Measurements from ENCODE around the gene KIF22. TPM values are rescaled to one million over a fixed set of nuclear protein-coding genes. Genes with fewer than 3 reads are reported as not detected.

Gene KIF22
- total RNA-seq, 1 experiment from 2014 or later = 137 TPM

Other genes starting within 250 kb of the KIF22 start
- gene SPN, start 127.5 kb upstream of the KIF22 start, total RNA-seq (2014; rRNA removed; shearing (Covaris generic)) = not detected in 2 replicates
- 0.13 and 1.9 TPM in 2 replicates for gene QPRT, start 111.6 kb upstream of the KIF22 start, total RNA-seq (2014; rRNA removed; shearing (Covaris generic))
- not detected in 2 replicates for gene C16orf54, start 44.8 kb upstream of the KIF22 start, total RNA-seq (2014; rRNA removed; shearing (Covaris generic))
- not detected in 2 replicates for gene ZG16, start 12.5 kb upstream of the KIF22 start, total RNA-seq (2014; rRNA removed; shearing (Covaris generic))
- 237 and 331 TPM in 2 replicates for gene MAZ, start 15.8 kb downstream of the KIF22 start, total RNA-seq (2014; rRNA removed; shearing (Covaris generic))
- gene PRRT2, start 21.4 kb downstream of the KIF22 start, total RNA-seq (2014; rRNA removed; shearing (Covaris generic)) = 0.11 TPM in 1 of 2 replicates, not detected in the other
- 39.3 and 66.0 TPM in 2 replicates for gene PAGR1, start 25.4 kb downstream of the KIF22 start, total RNA-seq (2014; rRNA removed; shearing (Covaris generic))
- gene MVP, start 29.7 kb downstream of the KIF22 start, total RNA-seq (2014; rRNA removed; shearing (Covaris generic)) = 138 and 149 TPM in 2 replicates
- 59.9 and 71.6 TPM in 2 replicates for gene CDIPT, start 72.5 kb downstream of the KIF22 start, total RNA-seq (2014; rRNA removed; shearing (Covaris generic))
- 13.2 and 13.8 TPM in 2 replicates for gene SEZ6L2, start 108.8 kb downstream of the KIF22 start, total RNA-seq (2014; rRNA removed; shearing (Covaris generic))
- 3.7 and 8.8 TPM in 2 replicates for gene ASPHD1, start 109.7 kb downstream of the KIF22 start, total RNA-seq (2014; rRNA removed; shearing (Covaris generic))
- 10.2 and 43.8 TPM in 2 replicates for gene KCTD13, start 135.5 kb downstream of the KIF22 start, total RNA-seq (2014; rRNA removed; shearing (Covaris generic))
- 86.2 and 143 TPM in 2 replicates for gene TMEM219, start 171.3 kb downstream of the KIF22 start, total RNA-seq (2014; rRNA removed; shearing (Covaris generic))
- 55.7 and 65.8 TPM in 2 replicates for gene TAOK2, start 183.1 kb downstream of the KIF22 start, total RNA-seq (2014; rRNA removed; shearing (Covaris generic))
- 20.3 and 28.0 TPM in 2 replicates for gene HIRIP3, start 204.9 kb downstream of the KIF22 start, total RNA-seq (2014; rRNA removed; shearing (Covaris generic))
- 92.7 and 93.4 TPM in 2 replicates for gene INO80E, start 205.5 kb downstream of the KIF22 start, total RNA-seq (2014; rRNA removed; shearing (Covaris generic))
- gene DOC2A, start 220.3 kb downstream of the KIF22 start, total RNA-seq (2014; rRNA removed; shearing (Covaris generic)) = not detected in 2 replicates
- gene C16orf92, start 232.4 kb downstream of the KIF22 start, total RNA-seq (2014; rRNA removed; shearing (Covaris generic)) = not detected in 2 replicates
- 0.55 and 3.1 TPM in 2 replicates for gene TLCD3B, start 240.5 kb downstream of the KIF22 start, total RNA-seq (2014; rRNA removed; shearing (Covaris generic))